HG02852 (cell line): Measurements from ENCODE around the gene GREM2.

Experiments
- ATAC-seq: cut with Tn5 transposase; IDR thresholded peaks from one replicate; pipeline ENCODE4 v1.9.1; 2021; ENCODE audit warnings: mild to moderate bottlenecking, moderate library complexity; ENCODE audit not compliant: unreplicated experiment

GREM2 gene

GRCh38 chr1:240462766-240463395 lies 149.1 kb downstream of the GREM2 start:
- ATAC-seq = no peak

- ATAC-seq = no peak
These were observed 149.7 kb downstream of the GREM2 start for GRCh38 chr1:240462277-240462676.

GRCh38 chr1:240457203-240457602 lies 154.8 kb downstream of the GREM2 start:
- no peak for ATAC-seq

- no peak for ATAC-seq
These were observed 156.6 kb downstream of the GREM2 start for GRCh38 chr1:240455228-240455821.

GRCh38 chr1:240445369-240445768 lies 166.6 kb downstream of the GREM2 start:
- no peak for ATAC-seq

GRCh38 chr1:240441669-240442068 lies 170.3 kb downstream of the GREM2 start:
- no peak for ATAC-seq
